Mononuclear cell (primary cell): ENCODE measurements around the gene FADS2. TPM values are rescaled to one million over a fixed set of nuclear protein-coding genes. Genes with fewer than 3 reads are reported as not detected.

Experiments
- H3K27me3 ChIP-seq: 2 replicates; pipeline ENCODE4 v1.6.0; 2011; ENCODE audit warnings: low read length, control low read depth; ENCODE audit not compliant: insufficient read depth
- H3K4me1 ChIP-seq: 2 replicates; pipeline ENCODE4 v1.5.1; 2011; ENCODE audit warnings: mild to moderate bottlenecking, low read length, control low read depth; ENCODE audit not compliant: insufficient read depth
- H3K4me3 ChIP-seq: 2 replicates; pipeline ENCODE4 v1.5.1; 2011; ENCODE audit warnings: mild to moderate bottlenecking, low read length, moderate library complexity
- H3K9me3 ChIP-seq: 2 replicates; pipeline ENCODE4 v1.5.1; 2011; ENCODE audit warnings: low read depth, mild to moderate bottlenecking, control low read depth, low read length
- total RNA-seq: library from RNA; depleted of rRNA; stranded (reverse); fragments of >200 nt; gene quantifications from one replicate; pipeline ENCODE4 v1.2.3, GENCODE V29; 2012

FADS2 gene
- total RNA-seq, 1 donor, result 12.8 TPM

- H3K4me1 ChIP-seq, result peaks cover 23% of the 10 kb centered on the region
- H3K27me3 ChIP-seq, result no peaks in the 10 kb centered on the region
- H3K4me3 ChIP-seq, result peak within 1 kb of the TSS; percentile 65
- no peaks in the 10 kb centered on the region for H3K9me3 ChIP-seq
These were observed 35.6 kb upstream of the FADS2 start, which contains the start of the genes FEN1 and TMEM258 for GRCh38 chr11:61792310-61793082. TSS of gene FEN1 (plus strand) at chr11:61792911. CDS start at chr11:61795362, 2,451 bp downstream. TSS of gene TMEM258 (minus strand) at chr11:61792599. CDS start at chr11:61792558, 41 bp downstream.

GRCh38 chr11:61793083-61793828 lies 34.8 kb upstream of the FADS2 start:
- Histone ChIP-seq H3K4me3 (peak overlapping the region; percentile 65), H3K4me1 (peaks cover 23% of the 10 kb centered on the region), H3K27me3 (no peaks in the 10 kb centered on the region), H3K9me3 (no peaks in the 10 kb centered on the region)

GRCh38 chr11:61793829-61794204 lies 34.3 kb upstream of the FADS2 start:
- Histone ChIP-seq H3K4me3 (no peak overlapping the region), H3K9me3 (no peaks in the 10 kb centered on the region), H3K4me1 (peaks cover 23% of the 10 kb centered on the region), H3K27me3 (no peaks in the 10 kb centered on the region)

GRCh38 chr11:61794579-61794978 lies 33.5 kb upstream of the FADS2 start:
- Histone ChIP-seq H3K4me1 (peaks cover 23% of the 10 kb centered on the region), H3K27me3 (no peaks in the 10 kb centered on the region), H3K9me3 (no peaks in the 10 kb centered on the region), H3K4me3 (no peak overlapping the region)

GRCh38 chr11:61795459-61795858 lies 32.6 kb upstream of the FADS2 start:
- peaks cover 23% of the 10 kb centered on the region for H3K4me1 ChIP-seq
- no peak overlapping the region for H3K4me3 ChIP-seq
- H3K9me3 ChIP-seq, result no peaks in the 10 kb centered on the region
- H3K27me3 ChIP-seq, result no peaks in the 10 kb centered on the region

GRCh38 chr11:61795876-61796526 lies 32.1 kb upstream of the FADS2 start:
- Histone ChIP-seq H3K27me3 (no peaks in the 10 kb centered on the region), H3K9me3 (no peaks in the 10 kb centered on the region), H3K4me3 (no peak overlapping the region), H3K4me1 (peaks cover 23% of the 10 kb centered on the region)

- no peaks in the 10 kb centered on the region for H3K27me3 ChIP-seq
These were observed 30.7 kb upstream of the FADS2 start for GRCh38 chr11:61797263-61797944.

GRCh38 chr11:61799665-61800284 lies 28.3 kb upstream of the FADS2 start:
- Histone ChIP-seq H3K4me3 (no peak overlapping the region), H3K27me3 (no peaks in the 10 kb centered on the region), H3K4me1 (no peaks in the 10 kb centered on the region), H3K9me3 (no peaks in the 10 kb centered on the region)

More at GRCh38 chr11:61797263-61797944, 30.7 kb upstream of the FADS2 start:
- no peak overlapping the region for H3K4me3 ChIP-seq
- peaks cover 12% of the 10 kb centered on the region for H3K4me1 ChIP-seq
- H3K9me3 ChIP-seq, result no peaks in the 10 kb centered on the region

GRCh38 chr11:61800331-61801281 lies 27.5 kb upstream of the FADS2 start:
- no peak overlapping the region for H3K4me3 ChIP-seq
- H3K9me3 ChIP-seq, result no peaks in the 10 kb centered on the region
- H3K27me3 ChIP-seq, result no peaks in the 10 kb centered on the region
- no peaks in the 10 kb centered on the region for H3K4me1 ChIP-seq

- H3K4me1 ChIP-seq, result no peaks in the 10 kb centered on the region
- H3K27me3 ChIP-seq, result no peaks in the 10 kb centered on the region
- no peaks in the 10 kb centered on the region for H3K9me3 ChIP-seq
- no peak overlapping the region for H3K4me3 ChIP-seq
These were observed 25.5 kb upstream of the FADS2 start for GRCh38 chr11:61802605-61803004.

GRCh38 chr11:61803889-61804647 lies 24.0 kb upstream of the FADS2 start:
- Histone ChIP-seq H3K4me3 (no peak overlapping the region), H3K27me3 (no peaks in the 10 kb centered on the region), H3K9me3 (no peaks in the 10 kb centered on the region), H3K4me1 (no peaks in the 10 kb centered on the region)

GRCh38 chr11:61805146-61805545 lies 23.0 kb upstream of the FADS2 start:
- Histone ChIP-seq H3K4me3 (no peak overlapping the region), H3K27me3 (no peaks in the 10 kb centered on the region), H3K4me1 (no peaks in the 10 kb centered on the region), H3K9me3 (no peaks in the 10 kb centered on the region)

GRCh38 chr11:61806785-61807184 lies 21.3 kb upstream of the FADS2 start:
- no peaks in the 10 kb centered on the region for H3K27me3 ChIP-seq
- no peaks in the 10 kb centered on the region for H3K4me1 ChIP-seq
- H3K4me3 ChIP-seq, result no peak overlapping the region
- H3K9me3 ChIP-seq, result no peaks in the 10 kb centered on the region
